Measurements from ENCODE around the gene GPR78. TPM values are rescaled to one million over a fixed set of nuclear protein-coding genes. Genes with fewer than 3 reads are reported as not detected.

Gene GPR78
- total and polyA plus RNA-seq, 2 donors (not counting 1 experiment from before 2014, with no cell fraction given), result 0.20 to 0.33 TPM

GRCh38 chr4:8552581-8553205 is 27.5 kb upstream of the GPR78 start:
- H3K36me3 ChIP-seq (ENCODE audit: control insufficient read depth, insufficient read depth, low read length), result no peaks in the 10 kb centered on the region
- H3K4me3 ChIP-seq (replicated peaks in 1 of 4; ENCODE audit: control extremely low read depth in 1 of 4, insufficient read depth in 1 of 4, low read depth in 3 of 4, low read length in 4 of 4), result no peak overlapping the region
- TF ChIP-seq CTCF (conservative IDR thresholded peaks at IDR 0.05 in 1 of 2, IDR thresholded peaks at IDR 0.05 in 1 of 2; ENCODE audit: low read depth in 1 of 2, low read length in 2 of 2) (no peak), EZH2 (IDR thresholded peaks at IDR 0.05; ENCODE audit: low read length, missing control alignments) (no peak)

GRCh38 chr4:8553216-8553615 is 27.0 kb upstream of the GPR78 start:
- Histone ChIP-seq H3K9me3 (ENCODE audit: control insufficient read depth, insufficient read depth, low read depth, low read length) (no peaks in the 10 kb centered on the region), H3K36me3 (ENCODE audit: control insufficient read depth, insufficient read depth, low read length) (no peaks in the 10 kb centered on the region), H3K27ac (ENCODE audit: insufficient read depth, low read length) (no peak overlapping the region), H3K27me3 (ENCODE audit: control insufficient read depth, insufficient read depth, low read length) (no peaks in the 10 kb centered on the region), H3K9ac (ENCODE audit: insufficient read depth, low read length) (no peak overlapping the region), H3K4me2 (ENCODE audit: extremely low read depth, insufficient read depth, low read length) (no peak overlapping the region), H3K79me2 (ENCODE audit: control insufficient read depth, insufficient read depth, low read length) (no peaks in the 10 kb centered on the region), H2AFZ (ENCODE audit: low read length) (no peak overlapping the region), H3K4me1 (ENCODE audit: control insufficient read depth, extremely low read depth, insufficient read depth, low read length) (peaks cover 2% of the 10 kb centered on the region), H4K20me1 (ENCODE audit: control insufficient read depth, extremely low read depth, insufficient read depth, low read length) (no peaks in the 10 kb centered on the region), H3K4me3 (replicated peaks in 1 of 4; ENCODE audit: control extremely low read depth in 1 of 4, insufficient read depth in 1 of 4, low read depth in 3 of 4, low read length in 4 of 4) (no peak overlapping the region)
- no peak for DNase-seq (ENCODE audit: low read depth in 2 of 2)
- TF ChIP-seq EZH2 (IDR thresholded peaks at IDR 0.05; ENCODE audit: low read length, missing control alignments) (no peak), CTCF (conservative IDR thresholded peaks at IDR 0.05 in 1 of 2, IDR thresholded peaks at IDR 0.05 in 1 of 2; ENCODE audit: low read depth in 1 of 2, low read length in 2 of 2) (no peak)

More at GRCh38 chr4:8552581-8553205, 27.5 kb upstream of the GPR78 start:
- Histone ChIP-seq H3K9ac (ENCODE audit: insufficient read depth, low read length) (no peak overlapping the region), H4K20me1 (ENCODE audit: control insufficient read depth, extremely low read depth, insufficient read depth, low read length) (no peaks in the 10 kb centered on the region), H3K27ac (ENCODE audit: insufficient read depth, low read length) (no peak overlapping the region), H3K4me2 (ENCODE audit: extremely low read depth, insufficient read depth, low read length) (no peak overlapping the region), H3K4me1 (ENCODE audit: control insufficient read depth, extremely low read depth, insufficient read depth, low read length) (peaks cover 2% of the 10 kb centered on the region), H3K27me3 (ENCODE audit: control insufficient read depth, insufficient read depth, low read length) (no peaks in the 10 kb centered on the region), H3K79me2 (ENCODE audit: control insufficient read depth, insufficient read depth, low read length) (no peaks in the 10 kb centered on the region), H3K9me3 (ENCODE audit: control insufficient read depth, insufficient read depth, low read depth, low read length) (no peaks in the 10 kb centered on the region), H2AFZ (ENCODE audit: low read length) (no peak overlapping the region)
- no peak for DNase-seq (ENCODE audit: low read depth in 2 of 2)

DNA sequence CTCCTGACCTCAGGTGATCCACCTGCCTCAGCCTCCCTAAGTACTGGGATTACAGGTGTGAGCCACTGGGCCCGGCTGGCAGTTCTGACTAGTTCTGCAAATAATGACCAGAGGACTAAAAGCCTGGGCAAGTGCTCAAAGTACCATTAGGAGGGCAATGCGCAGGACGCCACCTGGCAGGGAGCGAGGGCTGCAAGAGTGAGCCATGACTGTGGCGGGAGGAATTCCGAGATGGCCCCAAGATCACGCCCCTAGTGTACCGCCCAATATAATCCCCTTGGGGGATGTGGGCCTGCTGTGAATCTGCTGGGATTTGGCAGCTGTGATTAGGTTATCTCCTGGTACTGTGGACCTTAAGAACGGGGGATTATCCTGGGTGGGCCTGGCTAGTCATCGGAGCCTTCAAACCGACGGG is 26.2 kb upstream of the GPR78 start:
- no peaks in the 10 kb centered on the region for H3K36me3 ChIP-seq (ENCODE audit: control insufficient read depth, insufficient read depth, low read length)
- H3K79me2 ChIP-seq (ENCODE audit: control insufficient read depth, insufficient read depth, low read length), result no peaks in the 10 kb centered on the region
- H3K9me3 ChIP-seq (ENCODE audit: control insufficient read depth, insufficient read depth, low read depth, low read length), result no peaks in the 10 kb centered on the region
- no peaks in the 10 kb centered on the region for H3K27me3 ChIP-seq (ENCODE audit: control insufficient read depth, insufficient read depth, low read length)
- no peaks in the 10 kb centered on the region for H4K20me1 ChIP-seq (ENCODE audit: control insufficient read depth, extremely low read depth, insufficient read depth, low read length)
- H3K27ac ChIP-seq (ENCODE audit: insufficient read depth, low read length), result no peak overlapping the region
- no peak for DNase-seq (ENCODE audit: low read depth in 2 of 2)
- H3K4me1 ChIP-seq (ENCODE audit: control insufficient read depth, extremely low read depth, insufficient read depth, low read length), result peaks cover 2% of the 10 kb centered on the region
- no peak for TF ChIP-seq CTCF (conservative IDR thresholded peaks at IDR 0.05 in 1 of 2, IDR thresholded peaks at IDR 0.05 in 1 of 2; ENCODE audit: low read depth in 1 of 2, low read length in 2 of 2)
- no peak for TF ChIP-seq EZH2 (IDR thresholded peaks at IDR 0.05; ENCODE audit: low read length, missing control alignments)
- no peak overlapping the region for H3K4me3 ChIP-seq (replicated peaks in 1 of 4; ENCODE audit: control extremely low read depth in 1 of 4, insufficient read depth in 1 of 4, low read depth in 3 of 4, low read length in 4 of 4)
- H2AFZ ChIP-seq (ENCODE audit: low read length), result no peak overlapping the region
- H3K9ac ChIP-seq (ENCODE audit: insufficient read depth, low read length), result no peak overlapping the region
- H3K4me2 ChIP-seq (ENCODE audit: extremely low read depth, insufficient read depth, low read length), result no peak overlapping the region

Data from fibroblast of lung (primary cell).